ENCODE results near the gene CYP2U1. TPM values are rescaled to one million over a fixed set of nuclear protein-coding genes. Genes with fewer than 3 reads are reported as not detected.

CYP2U1 gene
- total RNA-seq, 1 experiment from 2014 or later: 4.1 TPM

- no peak for DNase-seq
- TF ChIP-seq CTCF (conservative IDR thresholded peaks at IDR 0.05; ENCODE audit: low read depth, low read length) (no peak), EZH2phosphoT487 (IDR thresholded peaks at IDR 0.05; ENCODE audit: borderline replicate concordance, low read length) (no peak), EZH2 (IDR thresholded peaks at IDR 0.05; ENCODE audit: low read length, unreplicated experiment) (no peak)
- H3K79me2 ChIP-seq (ENCODE audit: low read length): no peaks in the 10 kb centered on the region
- no peak overlapping the region for H2AFZ ChIP-seq (ENCODE audit: low read length)
- intact Hi-C loops (cut with micrococcal nuclease): no loop called here
- no peak overlapping the region for H3K27ac ChIP-seq (ENCODE audit: low read length)
- H3K9ac ChIP-seq (ENCODE audit: low read length): no peak overlapping the region
- ATAC-seq: no peak
- H3K27me3 ChIP-seq (ENCODE audit: low read length): no peaks in the 10 kb centered on the region
- no peak overlapping the region for H3K4me2 ChIP-seq (ENCODE audit: low read length)
- POLR2A ChIA-PET (ENCODE audit: unreplicated experiment): no interaction called here
- CTCF ChIA-PET: no interaction called here
- H3F3A ChIP-seq (ENCODE audit: low read length, unreplicated experiment): no peaks in the 10 kb centered on the region
- no peaks in the 10 kb centered on the region for H4K20me1 ChIP-seq (ENCODE audit: low read length)
- no peaks in the 10 kb centered on the region for H3K9me2 ChIP-seq (replicated peaks; ENCODE audit: low read length)
- no peaks in the 10 kb centered on the region for H3K4me1 ChIP-seq (ENCODE audit: insufficient read depth, low read length)
- peaks cover 15% of the 10 kb centered on the region; the same call in 1 of the 2 replicates for H3K36me3 ChIP-seq (ENCODE audit: low read depth, low read length)
- peaks cover 12% of the 10 kb centered on the region; the same call in 1 of the 2 replicates for H3K9me3 ChIP-seq (ENCODE audit: low read length)
- no peak overlapping the region for H3K4me3 ChIP-seq (ENCODE audit: low read length)
- BruUV-seq (replicated peaks): no TSS peak
These were observed 43.1 kb upstream of the CYP2U1 start for GRCh38 chr4:107888237-107888636.

- Histone ChIP-seq H3K9me2 (replicated peaks; ENCODE audit: low read length) (no peaks in the 10 kb centered on the region), H3F3A (ENCODE audit: low read length, unreplicated experiment) (no peaks in the 10 kb centered on the region), H3K4me3 (ENCODE audit: low read length) (no peak overlapping the region), H3K27me3 (ENCODE audit: low read length) (no peaks in the 10 kb centered on the region), H3K4me2 (ENCODE audit: low read length) (no peak overlapping the region), H3K4me1 (ENCODE audit: insufficient read depth, low read length) (peaks cover 12% of the 10 kb centered on the region), H3K27ac (ENCODE audit: low read length) (no peak overlapping the region), H3K9ac (ENCODE audit: low read length) (no peak overlapping the region), H3K36me3 (ENCODE audit: low read depth, low read length) (peaks cover 15% of the 10 kb centered on the region; the same call in 1 of the 2 replicates), H3K9me3 (ENCODE audit: low read length) (peaks cover 12% of the 10 kb centered on the region; the same call in 1 of the 2 replicates), H2AFZ (ENCODE audit: low read length) (no peak overlapping the region), H4K20me1 (ENCODE audit: low read length) (no peaks in the 10 kb centered on the region), H3K79me2 (ENCODE audit: low read length) (no peaks in the 10 kb centered on the region)
- POLR2A ChIA-PET (ENCODE audit: unreplicated experiment): no interaction called here
- BruUV-seq (replicated peaks): no TSS peak
- no peak for TF ChIP-seq EZH2phosphoT487 (IDR thresholded peaks at IDR 0.05; ENCODE audit: borderline replicate concordance, low read length)
- CTCF ChIA-PET: no interaction called here
- no peak for DNase-seq
- intact Hi-C loops (cut with micrococcal nuclease): no loop called here
- ATAC-seq: no peak
These were observed 40.6 kb upstream of the CYP2U1 start for GRCh38 chr4:107890779-107891178.

- intact Hi-C loops (cut with micrococcal nuclease): no loop called here
- no peak for ATAC-seq
- no peak overlapping the region for H3K4me2 ChIP-seq (ENCODE audit: low read length)
- H3K36me3 ChIP-seq (ENCODE audit: low read depth, low read length): peaks cover 15% of the 10 kb centered on the region; the same call in 1 of the 2 replicates
- POLR2A ChIA-PET (ENCODE audit: unreplicated experiment): no interaction called here
- peaks cover 12% of the 10 kb centered on the region; the same call in 1 of the 2 replicates for H3K9me3 ChIP-seq (ENCODE audit: low read length)
- H3K9ac ChIP-seq (ENCODE audit: low read length): no peak overlapping the region
- no peak overlapping the region for H2AFZ ChIP-seq (ENCODE audit: low read length)
- H3K9me2 ChIP-seq (replicated peaks; ENCODE audit: low read length): no peaks in the 10 kb centered on the region
- no peaks in the 10 kb centered on the region for H4K20me1 ChIP-seq (ENCODE audit: low read length)
- no peak overlapping the region for H3K27ac ChIP-seq (ENCODE audit: low read length)
- H3F3A ChIP-seq (ENCODE audit: low read length, unreplicated experiment): no peaks in the 10 kb centered on the region
- TF ChIP-seq CTCF (conservative IDR thresholded peaks at IDR 0.05; ENCODE audit: low read depth, low read length) (no peak), EZH2 (IDR thresholded peaks at IDR 0.05; ENCODE audit: low read length, unreplicated experiment) (no peak)
- no TSS peak for BruUV-seq (replicated peaks)
- CTCF ChIA-PET: no interaction called here
- H3K4me3 ChIP-seq (ENCODE audit: low read length): no peak overlapping the region
- peaks cover 13% of the 10 kb centered on the region for H3K4me1 ChIP-seq (ENCODE audit: insufficient read depth, low read length)
- H3K79me2 ChIP-seq (ENCODE audit: low read length): no peaks in the 10 kb centered on the region
- no peaks in the 10 kb centered on the region for H3K27me3 ChIP-seq (ENCODE audit: low read length)
- DNase-seq: no peak
These were observed 40.0 kb upstream of the CYP2U1 start for GRCh38 chr4:107891299-107891698.
